ENCODE data around the gene FADS1. TPM values are rescaled to one million over a fixed set of nuclear protein-coding genes. Genes with fewer than 3 reads are reported as not detected.
A peak's percentile ranks its signal among the peaks of the same experiment; 100 is the strongest.

Gene FADS1
- total and polyA plus RNA-seq, 11 donors, result 14.3 to 72.6 (median 23.6) TPM

DNA sequence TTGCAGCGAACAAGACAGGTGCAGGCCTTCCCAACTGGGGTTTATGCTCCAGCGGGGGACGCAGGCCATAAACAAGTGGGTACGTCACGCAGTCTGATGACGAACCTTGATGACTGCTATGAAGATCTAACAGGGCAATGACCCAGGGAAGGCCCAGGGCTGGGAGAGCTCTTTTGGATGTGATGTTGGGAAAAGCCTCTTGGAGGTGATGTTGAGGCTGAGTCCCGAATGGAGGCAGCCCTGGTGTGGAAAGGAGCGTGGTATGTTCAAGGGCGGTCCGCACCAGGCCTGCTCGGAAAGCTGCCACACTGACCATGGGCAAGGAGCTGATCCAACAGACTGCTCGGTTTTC, 17.1 kb upstream of the FADS1 start:
- Histone ChIP-seq H3K9me3 (no peaks in the 10 kb centered on the region), H3K36me3 (peaks cover 0 to 7% (median 0%) of the 10 kb centered on the region in 9 donors), H3K4me1 (peaks cover 0 to 68% (median 36%) of the 10 kb centered on the region in 12 donors), H3K27me3 (no peaks in the 10 kb centered on the region), H3K4me3 (no peak overlapping the region), H3K27ac (peak overlapping the region in 11 of 12 donors; percentile 27 to 84 (median 70))
- ATAC-seq, result no peak
- intact Hi-C loops (cut with DNase I), result no loop called here
- peak in 1 of 5 donors; percentile 18 for DNase-seq
- TF ChIP-seq POLR2A (IDR thresholded peaks at IDR 0.05) (no peak), CTCF (IDR thresholded peaks at IDR 0.05) (no peak)
- 90 to 95% (median 94%) methylated on average over 12 of the region's 12 CpGs for WGBS, 4 donors

DNA sequence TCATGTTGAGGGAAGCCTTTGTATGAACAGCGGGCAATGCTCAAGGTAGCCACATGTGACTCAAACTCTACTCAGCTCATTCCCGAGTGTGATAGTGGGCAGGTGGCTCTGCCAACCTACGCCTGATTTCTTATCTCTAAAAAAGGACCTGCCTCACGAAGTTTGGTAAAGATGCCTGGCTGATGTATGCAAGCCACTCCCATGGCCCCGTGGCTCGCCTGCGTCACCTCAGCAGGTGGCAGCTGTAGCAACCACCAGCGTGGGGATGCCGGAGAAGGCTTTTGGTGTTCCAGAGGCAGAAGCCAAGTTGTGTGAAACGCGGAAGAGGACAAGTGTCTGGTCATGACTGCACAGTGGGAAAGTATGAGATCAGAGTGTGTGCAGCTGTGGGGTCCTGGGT, 16.7 kb upstream of the FADS1 start:
- WGBS, 4 donors, result 73 to 91% (median 79%) methylated on average over 11 of the region's 11 CpGs
- Histone ChIP-seq H3K36me3 (peaks cover 0 to 7% (median 0%) of the 10 kb centered on the region in 9 donors), H3K4me1 (peaks cover 0 to 72% (median 40%) of the 10 kb centered on the region in 12 donors), H3K27ac (peak overlapping the region in 2 of 12 donors; percentile 15 to 27), H3K9me3 (no peaks in the 10 kb centered on the region), H3K27me3 (no peaks in the 10 kb centered on the region), H3K4me3 (no peak overlapping the region)
- TF ChIP-seq POLR2A (IDR thresholded peaks at IDR 0.05), result no peak
- no peak for TF ChIP-seq CTCF (IDR thresholded peaks at IDR 0.05)
- ATAC-seq (no peak), DNase-seq (peak in 2 of 5 donors; percentile 10 to 21)
- intact Hi-C loops (cut with DNase I), result no loop called here

GRCh38 chr11:61832754-61833153, 16.0 kb upstream of the FADS1 start:
- 43 to 63% (median 51%) methylated on average over 5 to 7 of the region's 7 CpGs for WGBS, 4 donors
- intact Hi-C loops (cut with DNase I), result no loop called here
- H3K4me1 ChIP-seq, result peaks cover 0 to 73% (median 44%) of the 10 kb centered on the region in 12 donors
- no peak overlapping the region for H3K4me3 ChIP-seq
- no peaks in the 10 kb centered on the region for H3K9me3 ChIP-seq
- TF ChIP-seq CTCF (IDR thresholded peaks at IDR 0.05), result peak in 1 of 12 donors; percentile 7
- no peak for TF ChIP-seq POLR2A (IDR thresholded peaks at IDR 0.05)
- H3K27me3 ChIP-seq, result no peaks in the 10 kb centered on the region
- ATAC-seq (peak; percentile 3 to 59 (median 32)), DNase-seq (peak in 3 of 5 donors; percentile 36 to 66 (median 58))
- peak overlapping the region in 3 of 12 donors; percentile 6 to 18 (median 15) for H3K27ac ChIP-seq
- H3K36me3 ChIP-seq, result no peaks in the 10 kb centered on the region

- no peaks in the 10 kb centered on the region for H3K9me3 ChIP-seq
- no peaks in the 10 kb centered on the region for H3K36me3 ChIP-seq
- WGBS, 4 donors, result 90 to 96% (median 94%) methylated on average over 4 of the region's 4 CpGs
- TF ChIP-seq CTCF (IDR thresholded peaks at IDR 0.05) (no peak), POLR2A (IDR thresholded peaks at IDR 0.05) (no peak)
- peak overlapping the region in 3 of 12 donors; percentile 15 to 65 (median 17) for H3K27ac ChIP-seq
- no peak overlapping the region for H3K4me3 ChIP-seq
- ATAC-seq (no peak), DNase-seq (peak in 1 of 5 donors; percentile 20)
- intact Hi-C loops (cut with DNase I), result no loop called here
- H3K27me3 ChIP-seq, result no peaks in the 10 kb centered on the region
- peaks cover 0 to 76% (median 46%) of the 10 kb centered on the region in 12 donors for H3K4me1 ChIP-seq
Measured at GRCh38 chr11:61832207-61832606, 15.4 kb upstream of the FADS1 start.
